ENCODE results near the gene HOXD13.

The HOXD13 gene

DNA sequence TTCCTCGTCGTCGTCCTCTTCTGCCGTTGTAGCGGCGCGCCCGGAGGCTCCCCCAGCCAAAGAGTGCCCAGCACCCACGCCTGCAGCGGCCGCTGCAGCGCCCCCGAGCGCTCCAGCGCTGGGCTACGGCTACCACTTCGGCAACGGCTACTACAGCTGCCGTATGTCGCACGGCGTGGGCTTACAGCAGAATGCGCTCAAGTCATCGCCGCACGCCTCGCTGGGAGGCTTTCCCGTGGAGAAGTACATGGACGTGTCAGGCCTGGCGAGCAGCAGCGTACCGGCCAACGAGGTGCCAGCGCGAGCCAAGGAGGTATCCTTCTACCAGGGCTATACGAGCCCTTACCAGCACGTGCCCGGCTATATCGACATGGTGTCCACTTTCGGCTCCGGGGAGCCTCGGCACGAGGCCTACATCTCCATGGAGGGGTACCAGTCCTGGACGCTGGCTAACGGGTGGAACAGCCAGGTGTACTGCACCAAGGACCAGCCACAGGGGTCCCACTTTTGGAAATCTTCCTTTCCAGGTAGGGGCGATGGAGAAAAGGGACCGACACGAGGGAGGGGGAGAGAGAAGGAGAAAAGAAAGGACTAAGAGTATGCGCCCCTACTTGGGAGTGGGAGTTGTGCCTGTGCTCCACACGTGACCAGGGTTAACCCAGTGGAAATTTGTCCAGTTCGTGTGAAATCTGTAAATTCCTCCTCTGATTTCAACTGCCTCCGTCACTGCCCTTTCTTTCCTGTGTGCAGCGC, 800 bp downstream of the HOXD13 start:
- no peak for DNase-seq (ENCODE audit: low read depth, low spot score)

DNA sequence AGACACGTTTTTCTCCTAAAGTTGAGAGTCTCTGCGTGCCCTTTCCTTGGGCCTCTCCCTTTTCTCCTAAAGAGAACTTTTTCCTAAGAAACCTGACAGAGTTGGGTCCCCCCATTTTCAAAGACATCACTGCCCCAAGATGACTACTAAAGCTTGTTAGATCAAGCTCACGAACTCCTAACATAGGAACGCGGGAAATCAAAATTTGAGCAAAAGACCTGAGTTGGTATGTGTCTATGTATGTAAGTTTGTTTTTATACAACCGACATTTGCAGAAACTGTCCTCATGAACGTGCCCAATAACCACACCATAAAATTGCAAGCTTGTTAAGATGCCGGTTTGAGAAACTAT, 1.4 kb downstream of the HOXD13 start:
- no peak for DNase-seq (ENCODE audit: low read depth, low spot score)

DNA sequence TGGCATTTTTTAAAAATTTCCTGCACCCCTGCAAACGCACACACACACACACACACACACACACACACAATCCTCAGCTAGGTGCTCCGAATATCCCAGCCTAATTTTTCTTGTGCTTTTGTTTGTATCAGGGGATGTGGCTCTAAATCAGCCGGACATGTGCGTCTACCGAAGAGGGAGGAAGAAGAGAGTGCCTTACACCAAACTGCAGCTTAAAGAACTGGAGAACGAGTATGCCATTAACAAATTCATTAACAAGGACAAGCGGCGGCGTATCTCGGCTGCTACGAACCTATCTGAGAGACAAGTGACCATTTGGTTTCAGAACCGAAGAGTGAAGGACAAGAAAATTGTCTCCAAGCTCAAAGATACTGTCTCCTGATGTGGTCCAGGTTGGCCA, 1.8 kb downstream of the HOXD13 start:
- DNase-seq (ENCODE audit: low read depth, low spot score) = no peak

DNA sequence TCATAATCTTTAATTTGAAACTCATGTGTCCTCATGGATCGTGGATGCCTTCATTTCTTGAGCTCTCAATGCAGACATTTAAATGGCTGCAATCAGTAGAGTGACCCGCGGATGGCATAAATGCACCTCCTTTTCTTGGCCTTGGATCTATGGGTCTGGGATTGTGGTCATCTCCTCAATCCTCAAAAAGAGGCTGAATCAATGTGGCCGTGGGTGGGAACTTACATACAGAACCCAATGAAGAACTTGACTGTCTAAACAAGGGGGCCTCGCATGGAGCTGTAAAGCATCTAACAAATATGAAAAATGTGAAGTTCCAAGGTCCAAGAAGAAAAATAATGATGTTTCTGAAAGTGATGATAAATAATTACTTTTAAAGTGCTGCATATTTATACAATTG, 2.9 kb downstream of the HOXD13 start:
- no peak for DNase-seq (ENCODE audit: low read depth, low spot score)

DNA sequence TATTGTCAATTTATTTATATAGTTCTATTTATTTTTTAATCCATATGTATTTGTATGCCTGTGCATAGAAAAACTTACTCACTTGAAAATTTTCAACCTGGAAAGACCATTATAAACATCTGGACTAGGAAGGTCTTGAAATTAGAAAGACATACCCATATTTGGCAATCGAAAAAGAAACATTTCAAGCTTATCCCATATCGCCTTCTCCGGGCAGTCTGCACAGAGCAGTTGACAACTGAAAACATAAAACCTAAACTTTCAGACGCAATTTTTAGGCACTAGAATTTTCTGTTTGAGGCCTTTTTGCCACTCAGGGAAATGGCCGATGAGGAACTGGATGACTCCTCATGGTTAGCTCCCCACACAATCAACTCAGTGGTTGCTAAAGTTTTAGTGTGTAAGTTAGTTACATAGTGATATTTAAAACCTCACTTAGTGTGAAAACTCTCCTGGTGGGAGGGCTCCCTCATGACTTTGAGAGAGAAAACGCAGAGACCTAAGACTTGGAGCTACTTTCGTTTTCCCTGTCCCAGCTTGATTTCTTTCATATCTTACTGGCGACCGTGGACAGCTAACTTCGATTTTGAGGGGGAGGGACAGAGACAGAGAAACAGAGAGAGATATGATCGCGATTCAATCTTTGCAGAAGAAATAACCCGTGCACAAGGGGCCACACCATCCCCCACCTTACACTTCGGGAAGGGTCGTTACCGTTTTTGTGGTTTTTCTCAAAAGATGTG, 3.9 kb downstream of the HOXD13 start:
- no peak for DNase-seq (ENCODE audit: low read depth, low spot score)

DNA sequence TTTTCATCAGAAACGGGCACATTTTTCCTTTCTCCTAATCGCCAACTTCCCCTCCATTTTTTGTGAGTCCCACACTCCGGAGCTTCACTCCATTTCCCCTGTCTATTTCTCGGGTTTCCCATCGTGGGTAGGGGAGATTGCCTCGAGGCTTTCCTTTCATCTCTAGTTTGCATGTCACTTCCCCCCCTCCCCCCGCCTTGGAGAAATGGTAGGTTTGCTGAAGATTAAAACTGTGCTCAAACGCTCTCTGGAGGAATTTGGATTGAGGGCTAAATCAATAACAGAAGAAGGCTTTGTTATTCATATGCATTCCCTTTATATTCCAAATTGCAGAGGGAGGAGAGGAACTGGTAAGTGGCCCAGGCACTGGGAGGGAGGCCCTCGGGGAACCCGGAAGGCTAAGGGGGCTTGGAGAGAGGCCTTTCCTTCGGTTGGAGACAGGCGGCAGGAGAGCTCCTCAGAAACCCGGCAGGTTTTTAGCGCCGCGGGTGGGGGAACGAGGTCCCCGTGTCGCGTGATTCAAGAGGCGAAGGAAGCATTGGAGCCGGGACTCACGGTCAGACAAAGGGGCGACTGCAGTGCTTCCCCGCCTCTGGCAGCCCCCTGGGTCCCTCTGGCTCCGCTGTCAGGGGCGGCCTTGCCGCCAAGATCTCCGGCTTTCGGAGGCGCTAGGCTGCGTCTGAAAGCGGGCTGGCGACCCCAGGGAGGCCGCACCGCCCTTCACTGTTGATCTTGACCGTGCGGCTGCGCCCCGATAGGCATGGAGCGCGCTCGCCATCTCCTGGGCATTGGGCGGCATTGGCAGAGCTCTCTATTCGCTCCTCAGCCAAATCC, 4.7 kb downstream of the HOXD13 start:
- DNase-seq (ENCODE audit: low read depth, low spot score) = peak; percentile 80

DNA sequence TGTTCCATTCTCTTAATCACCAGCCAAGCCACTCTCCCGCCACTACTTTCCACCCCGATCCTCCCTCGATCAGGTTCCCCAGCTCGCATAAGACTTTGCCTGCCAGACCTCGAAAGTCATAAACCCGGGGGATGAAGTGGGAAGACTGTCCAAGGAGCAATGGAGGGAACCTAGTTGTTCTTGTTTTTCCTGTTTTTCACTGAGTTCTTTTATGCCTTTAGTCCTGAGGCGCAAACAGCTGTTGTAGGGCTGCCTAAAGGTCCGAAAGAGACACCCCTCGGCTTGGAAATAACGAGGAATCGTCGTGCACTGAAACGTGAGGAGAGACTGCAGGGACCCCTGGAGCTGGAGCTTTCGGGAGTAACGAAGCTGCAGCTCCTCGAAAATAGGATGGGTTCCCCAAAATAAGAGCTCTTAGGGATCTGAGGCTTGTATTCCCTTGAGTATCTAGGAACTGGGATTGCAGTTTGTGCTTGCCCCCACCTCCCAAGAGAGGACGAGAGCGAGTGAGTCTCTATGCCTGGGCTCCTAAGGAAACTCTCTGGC, 5.4 kb downstream of the HOXD13 start:
- DNase-seq (ENCODE audit: low read depth, low spot score) = no peak

DNA sequence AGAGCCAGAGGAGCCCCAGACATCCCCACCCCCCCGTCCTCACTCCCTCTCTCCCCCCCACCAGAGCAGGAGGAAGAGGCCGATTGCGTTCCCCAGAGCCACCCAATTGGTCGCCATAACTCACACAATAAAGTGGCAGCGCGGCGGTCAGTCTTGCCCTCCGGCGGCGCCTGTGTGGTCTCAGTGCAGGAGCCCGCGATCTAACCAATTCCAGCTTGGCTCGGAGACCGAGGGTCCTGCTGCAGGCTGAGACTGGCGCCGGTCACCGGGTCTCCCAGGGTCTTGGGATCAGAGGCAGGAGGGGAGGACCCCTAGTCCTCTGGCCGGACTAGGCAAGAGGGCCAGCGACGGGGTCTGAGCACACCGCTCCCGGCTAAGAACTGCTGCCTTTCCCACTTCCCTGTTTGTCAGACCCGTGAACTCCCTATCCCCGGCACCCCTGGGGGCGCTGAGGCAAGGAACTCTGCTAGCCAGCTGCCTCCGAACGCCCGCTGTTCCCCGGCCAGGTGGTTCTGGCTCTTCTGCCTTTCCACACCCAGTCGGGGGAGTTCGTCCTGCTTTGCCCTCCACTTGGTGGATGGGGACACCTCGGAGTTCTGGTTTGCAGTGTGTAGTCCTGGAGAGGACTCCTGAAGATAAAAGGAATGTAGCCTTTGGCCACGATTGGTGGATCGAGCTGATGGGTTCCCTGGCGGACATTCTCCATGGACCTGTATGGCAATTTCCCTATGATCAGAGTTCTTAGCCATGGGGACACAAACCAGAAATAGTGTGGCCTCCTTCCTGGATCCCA, 6.0 kb downstream of the HOXD13 start:
- DNase-seq (ENCODE audit: low read depth, low spot score) = no peak

DNA sequence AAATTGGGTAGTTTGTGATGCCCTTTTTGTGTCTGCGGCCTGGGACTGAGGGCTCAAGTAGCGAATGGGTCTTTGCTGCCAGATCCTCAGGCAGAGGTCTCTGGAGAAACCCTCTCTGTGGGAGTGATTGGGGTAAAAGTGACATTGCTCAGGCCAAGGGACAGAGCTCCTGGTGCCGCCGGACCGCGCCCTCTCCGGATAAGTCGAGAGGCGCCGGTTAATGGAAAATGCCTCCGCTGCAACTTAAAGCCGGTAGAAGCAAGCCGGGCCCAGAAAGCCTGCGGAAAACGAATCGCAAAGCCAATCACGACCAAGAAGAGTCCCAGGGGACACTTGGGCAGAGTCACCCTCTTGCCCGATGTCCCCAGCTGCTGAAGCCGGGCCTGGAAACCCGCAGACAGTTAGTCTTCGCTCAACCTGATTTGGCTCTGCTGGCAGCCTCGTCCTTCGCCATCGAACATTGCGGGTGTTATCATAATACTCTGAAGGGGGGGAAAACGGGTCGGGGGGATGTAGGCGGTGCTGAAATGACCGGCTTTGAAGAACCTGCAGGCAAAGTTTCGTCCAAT, 6.7 kb downstream of the HOXD13 start:
- no peak for DNase-seq (ENCODE audit: low read depth, low spot score)

DNA sequence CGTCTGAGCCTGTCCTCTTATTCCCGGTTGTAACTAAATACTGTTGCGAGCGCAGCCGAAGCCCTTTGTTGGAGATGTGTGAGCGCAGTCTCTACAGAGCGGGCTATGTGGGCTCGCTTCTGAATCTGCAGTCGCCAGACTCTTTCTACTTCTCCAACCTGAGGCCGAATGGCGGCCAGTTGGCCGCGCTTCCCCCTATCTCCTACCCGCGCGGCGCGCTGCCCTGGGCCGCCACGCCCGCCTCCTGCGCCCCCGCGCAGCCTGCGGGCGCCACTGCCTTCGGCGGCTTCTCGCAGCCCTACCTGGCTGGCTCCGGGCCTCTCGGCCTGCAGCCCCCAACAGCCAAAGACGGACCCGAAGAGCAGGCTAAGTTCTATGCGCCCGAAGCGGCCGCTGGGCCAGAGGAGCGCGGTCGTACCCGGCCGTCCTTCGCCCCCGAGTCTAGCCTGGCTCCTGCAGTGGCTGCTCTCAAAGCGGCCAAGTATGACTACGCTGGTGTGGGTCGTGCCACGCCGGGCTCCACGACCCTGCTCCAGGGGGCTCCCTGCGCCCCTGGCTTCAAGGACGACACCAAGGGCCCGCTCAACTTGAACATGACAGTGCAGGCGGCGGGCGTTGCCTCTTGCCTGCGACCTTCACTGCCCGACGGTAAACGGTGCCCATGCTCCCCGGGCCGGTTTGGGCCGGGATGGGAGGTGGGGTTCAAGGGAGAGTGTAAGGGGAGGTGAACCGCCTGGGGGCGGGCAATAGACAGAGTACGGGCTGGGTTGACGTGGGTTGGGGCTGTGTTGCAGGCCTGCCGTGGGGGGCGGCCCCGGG, 7.4 kb downstream of the HOXD13 start, which contains the start of gene HOXD12:
Gene HOXD12 (plus strand): TSS at position 68 of the 819 bp plus-strand sequence. CDS start 7 bp downstream, at position 75.
- DNase-seq (ENCODE audit: low read depth, low spot score) = no peak

DNA sequence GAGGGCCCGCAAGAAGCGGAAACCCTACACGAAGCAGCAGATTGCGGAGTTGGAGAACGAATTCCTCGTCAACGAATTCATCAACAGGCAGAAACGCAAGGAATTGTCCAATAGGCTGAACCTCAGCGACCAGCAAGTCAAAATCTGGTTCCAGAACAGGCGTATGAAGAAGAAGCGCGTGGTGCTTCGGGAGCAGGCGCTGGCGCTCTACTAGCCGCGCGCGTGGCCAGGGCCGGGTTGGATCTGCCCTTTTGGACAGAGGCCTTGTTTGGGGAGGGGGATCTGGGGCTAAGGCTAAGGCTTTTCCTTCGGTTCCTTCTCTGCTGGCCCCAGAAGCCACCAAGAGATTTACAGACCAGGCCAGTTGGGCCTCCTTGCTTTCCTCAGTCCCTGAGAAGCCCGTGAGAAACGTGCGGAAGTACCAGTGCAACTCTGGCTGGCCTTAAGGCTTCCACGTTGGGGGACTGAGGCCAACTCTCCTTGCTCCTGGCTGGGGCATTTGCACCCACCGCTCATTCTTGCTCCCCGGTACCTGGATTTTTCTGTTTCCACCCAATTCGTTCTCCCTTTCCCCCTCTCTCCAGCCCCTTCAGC, 8.1 kb downstream of the HOXD13 start:
- no peak for DNase-seq (ENCODE audit: low read depth, low spot score)

DNA sequence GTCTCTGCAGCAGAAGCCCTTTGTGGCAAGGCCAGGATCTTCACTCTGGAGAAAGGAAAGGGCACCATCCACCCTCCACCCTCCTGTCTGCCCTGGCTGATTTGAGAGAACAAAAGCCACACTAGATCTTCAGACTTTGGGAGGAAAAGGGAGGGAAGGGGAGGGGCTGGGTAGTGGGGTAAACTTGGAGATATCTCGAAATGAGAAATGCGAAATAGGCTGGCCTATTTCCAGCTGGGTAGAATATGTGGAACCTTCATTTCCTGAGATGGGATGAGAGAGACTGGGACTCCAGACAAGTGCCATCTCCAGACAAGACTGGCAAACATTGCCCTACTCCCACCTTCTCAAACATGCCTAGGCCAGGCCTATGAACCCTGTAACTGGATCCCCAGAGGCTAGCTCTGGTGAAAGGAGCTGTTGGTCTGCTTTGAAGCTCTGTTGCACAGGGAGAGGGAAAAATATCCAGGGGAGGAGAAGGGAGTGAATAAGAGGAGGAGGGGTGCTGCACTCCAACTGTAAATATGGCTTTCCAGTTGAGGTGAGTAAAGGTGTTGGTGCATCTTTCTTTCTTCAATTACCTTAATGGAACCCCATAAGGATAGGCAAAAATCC, 8.8 kb downstream of the HOXD13 start:
- no peak for DNase-seq (ENCODE audit: low read depth, low spot score)

DNA sequence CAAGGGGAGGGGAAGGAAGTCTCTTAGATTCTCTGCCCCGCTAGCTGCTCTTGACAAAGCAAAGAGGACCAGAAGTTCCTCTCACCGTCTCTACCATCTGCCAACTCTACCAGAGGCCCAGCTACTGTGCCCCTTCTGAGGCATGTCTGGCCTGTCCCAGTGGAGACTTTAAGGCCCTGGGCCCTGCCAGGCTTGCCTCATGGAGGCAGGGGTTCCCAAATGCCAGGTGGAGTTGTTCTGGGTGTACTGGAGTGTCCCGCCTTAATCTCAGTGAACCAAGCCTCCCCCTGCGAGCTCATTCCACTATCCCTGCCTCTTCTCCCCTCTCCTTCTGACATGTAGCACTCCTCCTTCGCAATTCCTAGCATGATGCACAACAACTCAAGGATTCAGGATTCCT, 9.3 kb downstream of the HOXD13 start:
- DNase-seq (ENCODE audit: low read depth, low spot score) = no peak

DNA sequence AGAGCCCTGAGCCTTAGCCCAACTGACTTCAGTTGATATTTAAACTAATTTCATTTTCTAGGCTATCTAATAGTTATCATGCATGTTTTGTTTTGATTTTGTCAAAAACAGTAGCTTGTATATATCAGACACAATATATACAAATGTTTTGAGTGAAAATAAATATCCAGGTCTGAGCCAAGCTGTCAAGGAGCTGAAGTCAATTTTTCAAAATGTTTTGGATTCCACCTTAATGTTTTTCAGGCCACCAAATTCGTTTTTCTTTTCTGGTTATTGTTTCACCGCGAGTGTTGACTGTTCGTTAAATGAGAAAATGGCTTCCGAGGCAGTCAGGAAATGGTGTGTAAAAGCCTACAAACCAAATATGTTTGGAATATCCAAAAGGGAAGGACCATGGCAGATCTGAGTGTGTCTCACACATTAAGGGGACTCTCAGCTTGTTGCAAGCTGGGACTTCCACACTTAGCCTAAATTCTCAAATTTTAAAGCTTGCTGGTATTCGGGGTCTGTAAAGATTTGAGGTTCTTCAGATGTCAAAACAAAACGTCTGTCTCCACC, 9.9 kb downstream of the HOXD13 start:
- no peak for DNase-seq (ENCODE audit: low read depth, low spot score)

DNA sequence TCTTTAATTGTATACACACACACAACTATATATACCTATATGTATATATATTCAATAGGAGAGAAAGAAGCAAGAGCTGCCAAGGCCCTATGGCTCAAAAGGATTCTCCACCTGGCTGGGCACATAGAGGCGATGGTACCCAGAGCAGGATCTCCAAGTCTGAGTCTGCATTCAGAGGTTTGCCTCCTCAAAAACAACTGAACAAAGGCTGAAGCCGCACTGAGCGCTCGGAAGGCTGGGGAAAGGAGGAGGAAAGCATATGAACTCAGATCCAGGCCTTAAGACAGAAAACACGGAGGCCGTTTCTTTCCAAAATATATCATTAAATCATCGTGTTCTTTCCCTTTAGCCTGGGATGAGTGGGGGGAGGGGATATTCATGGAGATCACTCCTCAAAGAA, 10.7 kb downstream of the HOXD13 start:
- DNase-seq (ENCODE audit: low read depth, low spot score) = no peak

DNA sequence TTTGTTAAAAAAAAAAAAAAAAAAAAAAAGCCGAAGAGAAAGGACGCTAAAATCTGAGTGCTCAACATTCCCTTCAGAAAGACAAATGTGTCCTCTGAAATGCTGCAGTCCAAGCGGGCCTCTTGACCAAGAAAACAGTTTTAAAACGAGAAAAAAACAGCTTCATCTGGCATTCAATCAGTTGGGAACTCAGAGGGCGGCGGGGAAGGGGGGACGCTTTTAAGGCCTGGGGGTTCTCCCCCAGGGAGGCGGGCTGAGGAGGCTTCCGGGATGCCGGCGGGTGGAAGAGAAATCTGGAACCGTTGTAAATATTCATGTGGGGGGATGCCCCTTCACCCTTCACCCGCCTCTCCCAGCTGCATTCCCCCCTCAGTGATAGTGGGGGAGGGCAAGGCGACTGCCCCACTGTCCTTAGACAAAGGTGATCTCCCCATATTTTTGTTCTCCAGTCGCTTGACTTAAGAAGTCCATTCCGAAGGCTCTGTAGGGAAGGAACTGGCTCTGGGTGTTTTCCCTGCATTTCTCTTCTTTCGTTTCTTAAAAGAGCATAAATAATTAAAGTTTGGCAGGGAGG, 11.3 kb downstream of the HOXD13 start:
- DNase-seq (ENCODE audit: low read depth, low spot score) = no peak

DNA sequence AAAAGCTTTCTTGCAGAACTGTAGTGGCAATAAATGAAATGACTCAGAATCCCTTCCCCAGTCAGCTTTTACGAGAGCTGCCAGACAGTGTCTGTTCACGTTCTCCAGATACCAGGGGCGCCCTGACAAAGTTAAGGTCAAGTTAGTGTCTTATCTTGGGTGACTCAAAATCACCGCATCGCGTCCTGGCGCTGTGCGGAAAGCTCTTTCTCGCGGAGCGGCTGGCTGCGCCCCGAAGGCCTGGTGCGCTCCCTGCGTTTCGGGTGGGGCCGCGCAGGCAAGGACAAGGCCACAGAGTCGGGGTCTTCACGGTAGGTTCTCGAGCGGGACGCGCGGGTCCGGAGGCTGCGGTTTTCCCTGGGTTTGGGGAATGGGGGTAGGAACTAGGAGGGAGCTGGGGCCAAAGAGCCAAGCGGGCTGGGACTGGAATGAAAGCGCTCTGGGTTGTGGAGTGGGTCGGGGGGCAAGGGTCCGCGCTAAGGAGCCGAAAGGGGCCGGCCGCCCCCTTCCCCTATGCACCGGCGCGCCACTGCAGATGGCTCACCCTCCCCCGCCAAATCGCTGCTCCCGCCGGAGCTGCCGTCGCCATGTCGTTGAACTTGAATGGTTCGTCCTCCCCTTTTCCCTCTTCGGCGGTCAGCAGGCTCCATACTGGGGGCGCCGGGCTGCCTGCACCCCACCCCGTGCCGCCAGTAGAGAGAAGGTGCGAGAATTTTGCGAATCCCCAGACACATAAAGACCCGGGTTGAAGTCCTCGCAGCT, 12.0 kb downstream of the HOXD13 start:
- DNase-seq (ENCODE audit: low read depth, low spot score) = no peak

Data from astrocyte of the hippocampus (primary cell).